ENCODE measurements around the gene UTS2R. TPM values are rescaled to one million over a fixed set of nuclear protein-coding genes. Genes with fewer than 3 reads are reported as not detected.

UTS2R gene
- polyA plus RNA-seq, 4 donors = 0.06 TPM; not detected in 3

- peaks cover 0 to 11% (median 0%) of the 10 kb centered on the region in 3 donors for H3K27me3 ChIP-seq (ENCODE audit: control insufficient read depth in 3 of 3, insufficient read depth in 3 of 3, low read length in 3 of 3)
- no peaks in the 10 kb centered on the region for H3K9me3 ChIP-seq (ENCODE audit: control insufficient read depth in 2 of 2, insufficient read depth in 1 of 2, low read depth in 1 of 2, low read length in 1 of 2)
- peaks cover 4 to 52% (median 5%) of the 10 kb centered on the region in 3 donors for H3K4me1 ChIP-seq (ENCODE audit: control insufficient read depth in 3 of 3, insufficient read depth in 2 of 3, low read depth in 1 of 3, low read length in 2 of 3)
- no peak for DNase-seq
- H3K4me3 ChIP-seq (ENCODE audit: low read depth in 1 of 3, low read length in 3 of 3) = no peak overlapping the region
- peaks cover 0 to 5% (median 0%) of the 10 kb centered on the region in 3 donors for H3K36me3 ChIP-seq (ENCODE audit: control insufficient read depth in 3 of 3, insufficient read depth in 2 of 3, low read depth in 1 of 3, low read length in 3 of 3)
- WGBS, 3 donors = 83 to 87% (median 84%) methylated on average over 12 to 15 of the region's 15 CpGs
- no peak for FAIRE-seq
- no peak overlapping the region for H3K27ac ChIP-seq (ENCODE audit: low read depth in 1 of 3, low read length in 2 of 3)
Observed at GRCh38 chr17:82327289-82327688, 44.3 kb upstream of the UTS2R start.

GRCh38 chr17:82327757-82328140 is 43.8 kb upstream of the UTS2R start:
- Histone ChIP-seq H3K4me1 (ENCODE audit: control insufficient read depth in 3 of 3, insufficient read depth in 2 of 3, low read depth in 1 of 3, low read length in 2 of 3) (peaks cover 4 to 57% (median 5%) of the 10 kb centered on the region in 3 donors), H3K4me3 (ENCODE audit: low read depth in 1 of 3, low read length in 3 of 3) (peak overlapping the region in 1 of 3 donors; percentile 2), H3K27ac (ENCODE audit: low read depth in 1 of 3, low read length in 2 of 3) (peak overlapping the region; percentile 53 to 82 (median 71)), H3K36me3 (ENCODE audit: control insufficient read depth in 3 of 3, insufficient read depth in 2 of 3, low read depth in 1 of 3, low read length in 3 of 3) (peaks cover 0 to 5% (median 0%) of the 10 kb centered on the region in 3 donors), H3K9me3 (ENCODE audit: control insufficient read depth in 2 of 2, insufficient read depth in 1 of 2, low read depth in 1 of 2, low read length in 1 of 2) (no peaks in the 10 kb centered on the region), H3K27me3 (ENCODE audit: control insufficient read depth in 3 of 3, insufficient read depth in 3 of 3, low read length in 3 of 3) (peaks cover 0 to 15% (median 0%) of the 10 kb centered on the region in 3 donors)
- DNase-seq = no peak
- 48 to 63% (median 58%) methylated on average over 13 to 16 of the region's 16 CpGs for WGBS, 3 donors
- no peak for FAIRE-seq

GRCh38 chr17:82328141-82328993 is 43.2 kb upstream of the UTS2R start:
- peaks cover 0 to 22% (median 0%) of the 10 kb centered on the region in 3 donors for H3K27me3 ChIP-seq (ENCODE audit: control insufficient read depth in 3 of 3, insufficient read depth in 3 of 3, low read length in 3 of 3)
- no peak for FAIRE-seq
- 12 to 56% (median 39%) methylated on average over 28 of the region's 28 CpGs for WGBS, 3 donors
- H3K9me3 ChIP-seq (ENCODE audit: control insufficient read depth in 2 of 2, insufficient read depth in 1 of 2, low read depth in 1 of 2, low read length in 1 of 2) = no peaks in the 10 kb centered on the region
- H3K4me3 ChIP-seq (ENCODE audit: low read depth in 1 of 3, low read length in 3 of 3) = peak overlapping the region in 1 of 3 donors; percentile 2
- H3K27ac ChIP-seq (ENCODE audit: low read depth in 1 of 3, low read length in 2 of 3) = peak overlapping the region; percentile 67 to 82 (median 71)
- H3K36me3 ChIP-seq (ENCODE audit: control insufficient read depth in 3 of 3, insufficient read depth in 2 of 3, low read depth in 1 of 3, low read length in 3 of 3) = peaks cover 0 to 5% (median 0%) of the 10 kb centered on the region in 3 donors
- H3K4me1 ChIP-seq (ENCODE audit: control insufficient read depth in 3 of 3, insufficient read depth in 2 of 3, low read depth in 1 of 3, low read length in 2 of 3) = peaks cover 4 to 62% (median 5%) of the 10 kb centered on the region in 3 donors
- DNase-seq = peak; percentile 93 to 97

- Histone ChIP-seq H3K9me3 (ENCODE audit: control insufficient read depth in 2 of 2, insufficient read depth in 1 of 2, low read depth in 1 of 2, low read length in 1 of 2) (no peaks in the 10 kb centered on the region), H3K36me3 (ENCODE audit: control insufficient read depth in 3 of 3, insufficient read depth in 2 of 3, low read depth in 1 of 3, low read length in 3 of 3) (peaks cover 0 to 5% (median 0%) of the 10 kb centered on the region in 3 donors), H3K4me1 (ENCODE audit: control insufficient read depth in 3 of 3, insufficient read depth in 2 of 3, low read depth in 1 of 3, low read length in 2 of 3) (peaks cover 4 to 65% (median 7%) of the 10 kb centered on the region in 3 donors), H3K27me3 (ENCODE audit: control insufficient read depth in 3 of 3, insufficient read depth in 3 of 3, low read length in 3 of 3) (peaks cover 0 to 27% (median 0%) of the 10 kb centered on the region in 3 donors), H3K4me3 (ENCODE audit: low read depth in 1 of 3, low read length in 3 of 3) (no peak overlapping the region), H3K27ac (ENCODE audit: low read depth in 1 of 3, low read length in 2 of 3) (peak overlapping the region; percentile 67 to 92 (median 71))
- DNase-seq (no peak), FAIRE-seq (no peak)
- WGBS, 3 donors = 35 to 73% (median 68%) methylated on average over 14 to 15 of the region's 15 CpGs
Observed at GRCh38 chr17:82328994-82329507, 42.5 kb upstream of the UTS2R start.

DNA sequence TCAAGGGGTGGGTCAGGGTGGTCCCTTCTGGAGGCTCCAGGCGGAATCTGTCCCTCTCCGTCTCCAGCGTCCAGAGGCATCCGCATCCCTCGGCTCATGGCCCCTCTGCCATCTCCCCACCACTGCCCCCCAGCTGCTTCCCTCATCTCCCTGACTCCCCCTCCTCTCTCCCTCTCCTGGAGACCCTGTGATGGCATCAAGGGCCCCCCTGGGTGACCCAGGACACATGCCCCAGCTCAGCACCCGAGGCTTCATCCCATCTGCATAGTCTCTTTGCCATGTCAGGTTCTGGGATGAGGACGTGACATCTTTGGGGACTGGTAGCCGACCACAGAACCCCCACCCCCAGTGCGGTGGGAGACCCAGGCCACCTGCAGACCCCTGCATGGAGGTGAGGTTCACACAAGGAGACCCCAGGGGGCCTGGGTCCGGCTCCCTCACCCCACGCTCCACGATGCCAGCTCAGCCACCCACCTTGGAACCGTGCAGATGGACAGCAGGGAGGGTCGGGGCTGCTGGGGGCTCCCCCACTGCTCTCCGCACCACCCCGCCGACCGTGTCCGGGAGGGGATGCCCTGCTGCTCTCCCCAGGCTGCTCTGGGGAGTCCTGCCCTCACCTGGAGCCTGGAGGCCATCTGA is 41.8 kb upstream of the UTS2R start:
- no peak for DNase-seq
- Histone ChIP-seq H3K27me3 (ENCODE audit: control insufficient read depth in 3 of 3, insufficient read depth in 3 of 3, low read length in 3 of 3) (peaks cover 0 to 27% (median 0%) of the 10 kb centered on the region in 3 donors), H3K4me1 (ENCODE audit: control insufficient read depth in 3 of 3, insufficient read depth in 2 of 3, low read depth in 1 of 3, low read length in 2 of 3) (peaks cover 4 to 73% (median 12%) of the 10 kb centered on the region in 3 donors), H3K27ac (ENCODE audit: low read depth in 1 of 3, low read length in 2 of 3) (peak overlapping the region in 2 of 3 donors; percentile 71 to 92), H3K36me3 (ENCODE audit: control insufficient read depth in 3 of 3, insufficient read depth in 2 of 3, low read depth in 1 of 3, low read length in 3 of 3) (peaks cover 0 to 5% (median 0%) of the 10 kb centered on the region in 3 donors), H3K4me3 (ENCODE audit: low read depth in 1 of 3, low read length in 3 of 3) (no peak overlapping the region), H3K9me3 (ENCODE audit: control insufficient read depth in 2 of 2, insufficient read depth in 1 of 2, low read depth in 1 of 2, low read length in 1 of 2) (no peaks in the 10 kb centered on the region)
- no peak for FAIRE-seq
- WGBS, 3 donors = 52 to 74% (median 56%) methylated on average over 16 to 19 of the region's 19 CpGs

DNA sequence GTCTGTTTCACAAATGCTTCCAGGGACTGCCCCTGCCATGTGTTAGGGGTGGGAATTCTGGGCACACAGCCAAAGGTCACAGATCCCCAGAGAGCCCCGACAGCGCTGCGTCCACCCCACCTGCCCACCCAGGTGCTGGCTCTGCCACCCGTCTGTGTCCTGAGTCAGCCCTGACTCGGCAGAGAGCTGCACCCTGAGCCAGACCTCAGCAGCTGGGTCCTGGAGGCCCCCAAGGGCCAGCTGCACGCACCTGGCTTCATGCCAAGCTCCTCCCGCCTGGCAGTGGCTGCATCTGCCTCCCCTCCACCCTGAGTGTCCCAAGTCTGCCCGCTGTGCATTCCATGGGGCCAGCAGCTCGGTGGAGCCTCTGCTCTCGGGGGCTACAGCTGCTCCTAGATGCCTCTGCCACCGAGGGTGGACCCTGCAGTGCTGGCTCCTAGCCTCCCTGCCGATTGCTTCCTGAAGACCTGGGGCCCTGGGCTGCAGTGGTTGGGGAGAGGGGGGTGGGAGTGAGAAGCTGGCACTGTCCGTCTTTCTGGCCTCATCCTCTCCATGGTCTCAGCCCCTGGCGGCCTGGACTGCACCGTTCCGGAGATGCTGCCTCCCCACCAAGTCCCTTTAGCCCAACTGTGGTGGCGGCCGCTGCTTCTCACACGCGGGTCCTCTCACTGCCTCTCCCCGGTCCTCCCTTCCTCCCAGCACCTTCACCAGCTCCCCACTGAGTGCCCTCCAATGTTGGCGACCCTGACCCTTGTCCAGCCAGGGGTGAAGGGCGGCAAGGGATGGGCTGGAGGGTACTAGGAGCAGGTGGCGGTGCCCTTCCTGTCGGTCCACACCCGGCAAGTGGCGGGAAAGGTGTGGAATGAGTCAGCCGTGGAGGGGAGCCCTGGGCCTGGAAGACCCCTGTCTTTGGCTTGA is 41.0 kb upstream of the UTS2R start:
- DNase-seq = peak; percentile 51 to 93
- WGBS, 3 donors = 9 to 34% (median 20%) methylated on average over 25 to 28 of the region's 28 CpGs
- H3K4me1 ChIP-seq (ENCODE audit: control insufficient read depth in 3 of 3, insufficient read depth in 2 of 3, low read depth in 1 of 3, low read length in 2 of 3) = peaks cover 4 to 74% (median 12%) of the 10 kb centered on the region in 3 donors
- H3K36me3 ChIP-seq (ENCODE audit: control insufficient read depth in 3 of 3, insufficient read depth in 2 of 3, low read depth in 1 of 3, low read length in 3 of 3) = peaks cover 0 to 5% (median 0%) of the 10 kb centered on the region in 3 donors
- H3K9me3 ChIP-seq (ENCODE audit: control insufficient read depth in 2 of 2, insufficient read depth in 1 of 2, low read depth in 1 of 2, low read length in 1 of 2) = no peaks in the 10 kb centered on the region
- no peak for FAIRE-seq
- peak overlapping the region in 1 of 3 donors; percentile 19 for H3K4me3 ChIP-seq (ENCODE audit: low read depth in 1 of 3, low read length in 3 of 3)
- peaks cover 0 to 27% (median 0%) of the 10 kb centered on the region in 3 donors for H3K27me3 ChIP-seq (ENCODE audit: control insufficient read depth in 3 of 3, insufficient read depth in 3 of 3, low read length in 3 of 3)
- peak overlapping the region in 2 of 3 donors; percentile 71 to 92 for H3K27ac ChIP-seq (ENCODE audit: low read depth in 1 of 3, low read length in 2 of 3)

DNA sequence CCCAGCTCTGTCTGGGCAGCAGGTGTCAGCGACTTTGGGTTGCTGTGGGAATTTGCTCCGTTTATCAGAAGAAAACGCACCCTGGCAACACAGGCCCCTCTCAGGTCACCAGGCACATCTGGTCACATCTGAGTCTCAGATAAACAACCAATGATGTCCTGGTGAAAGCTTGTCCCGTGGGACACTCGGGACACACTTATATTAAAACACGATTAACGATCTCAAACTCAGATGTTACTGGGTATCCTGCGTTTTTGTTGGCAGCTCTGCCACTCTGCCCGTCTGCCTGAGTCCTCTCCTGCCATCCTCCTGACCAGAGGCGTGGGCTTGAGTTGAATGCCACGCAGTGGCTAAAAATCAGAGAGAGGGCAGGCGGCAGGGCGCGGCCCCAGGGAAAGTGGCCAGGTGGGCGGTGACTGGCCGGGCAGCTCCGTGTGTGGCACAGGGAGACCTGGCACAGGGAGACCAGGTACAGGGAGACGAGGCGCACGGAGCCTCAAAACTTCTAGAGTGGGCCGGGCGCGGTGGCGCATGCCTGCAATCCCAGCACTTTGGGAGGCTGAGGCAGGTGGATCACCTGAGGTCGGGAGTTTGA is 40.1 kb upstream of the UTS2R start:
- DNase-seq (peak in 1 of 2 donors; percentile 40), FAIRE-seq (no peak)
- 14 to 82% (median 47%) methylated on average over 25 of the region's 25 CpGs for WGBS, 3 donors
- peak overlapping the region in 1 of 3 donors; percentile 92 for H3K27ac ChIP-seq (ENCODE audit: low read depth in 1 of 3, low read length in 2 of 3)
- peaks cover 0 to 28% (median 0%) of the 10 kb centered on the region in 3 donors for H3K27me3 ChIP-seq (ENCODE audit: control insufficient read depth in 3 of 3, insufficient read depth in 3 of 3, low read length in 3 of 3)
- peak overlapping the region in 1 of 3 donors; percentile 17 for H3K4me3 ChIP-seq (ENCODE audit: low read depth in 1 of 3, low read length in 3 of 3)
- H3K4me1 ChIP-seq (ENCODE audit: control insufficient read depth in 3 of 3, insufficient read depth in 2 of 3, low read depth in 1 of 3, low read length in 2 of 3) = peaks cover 4 to 72% (median 12%) of the 10 kb centered on the region in 3 donors
- H3K9me3 ChIP-seq (ENCODE audit: control insufficient read depth in 2 of 2, insufficient read depth in 1 of 2, low read depth in 1 of 2, low read length in 1 of 2) = no peaks in the 10 kb centered on the region
- peaks cover 0 to 2% (median 0%) of the 10 kb centered on the region in 3 donors for H3K36me3 ChIP-seq (ENCODE audit: control insufficient read depth in 3 of 3, insufficient read depth in 2 of 3, low read depth in 1 of 3, low read length in 3 of 3)
